ENCODE measurements around the gene SOD3.

The SOD3 gene

DNA sequence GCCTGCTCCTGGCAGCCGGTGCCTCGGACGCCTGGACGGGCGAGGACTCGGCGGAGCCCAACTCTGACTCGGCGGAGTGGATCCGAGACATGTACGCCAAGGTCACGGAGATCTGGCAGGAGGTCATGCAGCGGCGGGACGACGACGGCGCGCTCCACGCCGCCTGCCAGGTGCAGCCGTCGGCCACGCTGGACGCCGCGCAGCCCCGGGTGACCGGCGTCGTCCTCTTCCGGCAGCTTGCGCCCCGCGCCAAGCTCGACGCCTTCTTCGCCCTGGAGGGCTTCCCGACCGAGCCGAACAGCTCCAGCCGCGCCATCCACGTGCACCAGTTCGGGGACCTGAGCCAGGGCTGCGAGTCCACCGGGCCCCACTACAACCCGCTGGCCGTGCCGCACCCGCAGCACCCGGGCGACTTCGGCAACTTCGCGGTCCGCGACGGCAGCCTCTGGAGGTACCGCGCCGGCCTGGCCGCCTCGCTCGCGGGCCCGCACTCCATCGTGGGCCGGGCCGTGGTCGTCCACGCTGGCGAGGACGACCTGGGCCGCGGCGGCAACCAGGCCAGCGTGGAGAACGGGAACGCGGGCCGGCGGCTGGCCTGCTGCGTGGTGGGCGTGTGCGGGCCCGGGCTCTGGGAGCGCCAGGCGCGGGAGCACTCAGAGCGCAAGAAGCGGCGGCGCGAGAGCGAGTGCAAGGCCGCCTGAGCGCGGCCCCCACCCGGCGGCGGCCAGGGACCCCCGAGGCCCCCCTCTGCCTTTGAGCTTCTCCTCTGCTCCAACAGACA, 4.4 kb downstream of the SOD3 start:
- Histone ChIP-seq H2AFZ (ENCODE audit: insufficient read depth, low read length, poor library complexity) (peak overlapping the region; percentile 18), H3K9me3 (ENCODE audit: insufficient read depth, low read depth, low read length) (peaks cover 9% of the 10 kb centered on the region), H3K9ac (ENCODE audit: low read length) (no peak overlapping the region), H3K27me3 (ENCODE audit: insufficient read depth, low read length) (peaks cover 32% of the 10 kb centered on the region), H4K91ac (ENCODE audit: low read depth, low read length) (no peak overlapping the region), H4K12ac (ENCODE audit: low read depth, low read length) (no peak overlapping the region), H3K27ac (ENCODE audit: low read depth, low read length) (no peak overlapping the region), H3K79me2 (ENCODE audit: control insufficient read depth, insufficient read depth, low read length, poor library complexity) (no peaks in the 10 kb centered on the region), H2AK5ac (ENCODE audit: low read length) (no peak overlapping the region), H3K4me2 (ENCODE audit: low read length) (peak overlapping the region; percentile 71), H4K8ac (ENCODE audit: low read depth, low read length) (no peak overlapping the region), H3K36me3 (ENCODE audit: control insufficient read depth in 1 of 2, insufficient read depth in 2 of 2, low read length in 2 of 2) (no peaks in the 10 kb centered on the region), H3K4ac (ENCODE audit: low read depth, low read length) (no peak overlapping the region), H2BK12ac (ENCODE audit: low read length) (no peak overlapping the region), H2BK5ac (ENCODE audit: low read depth, low read length, poor library complexity) (no peak overlapping the region), H2BK120ac (ENCODE audit: insufficient read depth, low read length, poor library complexity) (no peak overlapping the region), H3K4me1 (ENCODE audit: control insufficient read depth in 1 of 2, insufficient read depth in 2 of 2, low read length in 2 of 2) (peaks cover 8 to 18% of the 10 kb centered on the region in 2 experiments), H3K14ac (ENCODE audit: low read length) (no peak overlapping the region), H3K4me3 (ENCODE audit: low read depth, low read length) (peak overlapping the region; percentile 40), H3K18ac (ENCODE audit: low read length) (no peak overlapping the region), H3K23ac (ENCODE audit: low read length) (no peak overlapping the region), H3K79me1 (ENCODE audit: low read length) (no peaks in the 10 kb centered on the region)
- no peak for DNase-seq
- WGBS (ENCODE audit: extremely low coverage, insufficient coverage, insufficient read length), result no CpG with 5 or more reads among the region's 103 CpGs

- WGBS (ENCODE audit: extremely low coverage, insufficient coverage, insufficient read length), result no CpG with 5 or more reads among the region's 25 CpGs
- H3K4ac ChIP-seq (ENCODE audit: low read depth, low read length), result no peak overlapping the region
- H3K9me3 ChIP-seq (ENCODE audit: insufficient read depth, low read depth, low read length), result peaks cover 9% of the 10 kb centered on the region
- no peak overlapping the region for H3K23ac ChIP-seq (ENCODE audit: low read length)
- no peak overlapping the region for H3K4me3 ChIP-seq (ENCODE audit: low read depth, low read length)
- peaks cover 32% of the 10 kb centered on the region for H3K27me3 ChIP-seq (ENCODE audit: insufficient read depth, low read length)
- no peak overlapping the region for H3K18ac ChIP-seq (ENCODE audit: low read length)
- H3K4me1 ChIP-seq (ENCODE audit: control insufficient read depth in 1 of 2, insufficient read depth in 2 of 2, low read length in 2 of 2), result peaks cover 3 to 13% of the 10 kb centered on the region in 2 experiments
- H2BK5ac ChIP-seq (ENCODE audit: low read depth, low read length, poor library complexity), result no peak overlapping the region
- no peaks in the 10 kb centered on the region for H3K36me3 ChIP-seq (ENCODE audit: control insufficient read depth in 1 of 2, insufficient read depth in 2 of 2, low read length in 2 of 2)
- no peak overlapping the region for H4K8ac ChIP-seq (ENCODE audit: low read depth, low read length)
- H3K79me2 ChIP-seq (ENCODE audit: control insufficient read depth, insufficient read depth, low read length, poor library complexity), result no peaks in the 10 kb centered on the region
- no peak overlapping the region for H3K9ac ChIP-seq (ENCODE audit: low read length)
- H4K12ac ChIP-seq (ENCODE audit: low read depth, low read length), result no peak overlapping the region
- no peak overlapping the region for H2BK120ac ChIP-seq (ENCODE audit: insufficient read depth, low read length, poor library complexity)
- H3K79me1 ChIP-seq (ENCODE audit: low read length), result no peaks in the 10 kb centered on the region
- peak overlapping the region; percentile 71 for H3K4me2 ChIP-seq (ENCODE audit: low read length)
- no peak overlapping the region for H2AK5ac ChIP-seq (ENCODE audit: low read length)
- no peak overlapping the region for H3K14ac ChIP-seq (ENCODE audit: low read length)
- no peak for DNase-seq
- H2BK12ac ChIP-seq (ENCODE audit: low read length), result no peak overlapping the region
- H4K91ac ChIP-seq (ENCODE audit: low read depth, low read length), result no peak overlapping the region
- no peak overlapping the region for H3K27ac ChIP-seq (ENCODE audit: low read depth, low read length)
- H2AFZ ChIP-seq (ENCODE audit: insufficient read depth, low read length, poor library complexity), result no peak overlapping the region
Measured at GRCh38 chr4:24800325-24800895, 5.0 kb downstream of the SOD3 start.

DNA sequence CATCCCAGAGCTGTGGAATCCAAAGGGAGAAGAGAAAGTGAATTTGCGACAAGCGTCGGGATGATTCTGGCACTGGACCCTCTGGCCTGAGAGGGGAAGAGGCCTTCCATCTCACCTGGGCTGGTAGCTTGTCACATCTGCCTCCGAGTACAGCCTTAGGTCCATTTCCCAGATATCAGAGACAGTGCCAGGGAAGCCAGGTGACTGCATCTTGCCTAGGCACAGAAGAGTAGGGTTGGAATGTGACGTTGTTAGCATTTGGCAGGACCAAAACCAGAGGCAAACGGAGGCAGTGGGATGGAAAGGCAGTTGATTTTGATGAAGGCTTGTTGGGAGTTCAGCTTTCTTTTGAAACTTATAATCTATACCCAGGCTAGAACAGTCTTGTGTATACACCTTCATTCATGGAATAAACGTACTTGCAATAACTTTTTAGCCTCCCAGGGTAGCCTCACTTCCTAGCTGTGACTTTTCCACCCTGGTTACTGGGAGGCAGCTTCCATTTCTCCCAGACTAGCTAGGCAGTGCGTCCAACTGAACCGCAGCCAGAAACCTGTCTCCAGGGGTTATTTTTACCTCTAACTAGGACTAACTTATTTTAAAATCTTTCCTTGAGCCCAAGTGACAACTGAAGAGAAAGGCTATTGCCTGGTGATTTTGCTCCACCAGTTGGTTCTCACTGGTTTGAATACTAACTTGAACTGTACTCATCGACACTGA, 5.9 kb downstream of the SOD3 start:
- Histone ChIP-seq H3K14ac (ENCODE audit: low read length) (no peak overlapping the region), H2BK12ac (ENCODE audit: low read length) (no peak overlapping the region), H3K18ac (ENCODE audit: low read length) (no peak overlapping the region), H3K27me3 (ENCODE audit: insufficient read depth, low read length) (peaks cover 32% of the 10 kb centered on the region), H3K4ac (ENCODE audit: low read depth, low read length) (no peak overlapping the region), H3K36me3 (ENCODE audit: control insufficient read depth in 1 of 2, insufficient read depth in 2 of 2, low read length in 2 of 2) (no peaks in the 10 kb centered on the region), H3K9ac (ENCODE audit: low read length) (no peak overlapping the region), H4K8ac (ENCODE audit: low read depth, low read length) (no peak overlapping the region), H3K4me3 (ENCODE audit: low read depth, low read length) (no peak overlapping the region), H2AFZ (ENCODE audit: insufficient read depth, low read length, poor library complexity) (no peak overlapping the region), H3K27ac (ENCODE audit: low read depth, low read length) (no peak overlapping the region), H3K23ac (ENCODE audit: low read length) (no peak overlapping the region), H3K79me1 (ENCODE audit: low read length) (no peaks in the 10 kb centered on the region), H2AK5ac (ENCODE audit: low read length) (no peak overlapping the region), H2BK5ac (ENCODE audit: low read depth, low read length, poor library complexity) (no peak overlapping the region), H2BK120ac (ENCODE audit: insufficient read depth, low read length, poor library complexity) (no peak overlapping the region), H3K79me2 (ENCODE audit: control insufficient read depth, insufficient read depth, low read length, poor library complexity) (no peaks in the 10 kb centered on the region), H4K12ac (ENCODE audit: low read depth, low read length) (no peak overlapping the region), H3K4me2 (ENCODE audit: low read length) (no peak overlapping the region), H3K9me3 (ENCODE audit: insufficient read depth, low read depth, low read length) (peaks cover 9% of the 10 kb centered on the region), H3K4me1 (ENCODE audit: control insufficient read depth in 1 of 2, insufficient read depth in 2 of 2, low read length in 2 of 2) (peaks cover 3 to 9% of the 10 kb centered on the region in 2 experiments), H4K91ac (ENCODE audit: low read depth, low read length) (no peak overlapping the region)
- no peak for DNase-seq
- no CpG with 5 or more reads among the region's 10 CpGs for WGBS (ENCODE audit: extremely low coverage, insufficient coverage, insufficient read length)

DNA sequence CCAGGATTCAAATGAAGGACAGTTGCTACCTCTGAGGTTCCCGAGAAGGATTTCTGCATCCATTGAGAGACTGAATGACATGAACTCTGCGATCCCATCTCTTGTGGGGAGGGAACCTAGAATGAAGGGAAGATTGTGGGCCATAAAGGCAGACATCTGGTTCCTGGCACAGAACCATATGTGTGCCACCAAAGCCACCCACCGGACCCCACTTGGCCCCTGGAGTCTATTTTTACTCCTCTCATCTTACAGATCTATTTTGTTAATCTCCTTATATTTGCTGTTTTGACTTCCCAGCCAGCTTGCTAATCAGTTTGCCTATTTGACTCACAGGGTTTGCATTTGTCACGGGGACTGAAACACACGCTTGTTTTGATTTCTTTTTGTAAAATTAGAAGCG, 7.3 kb downstream of the SOD3 start:
- Histone ChIP-seq H3K4me3 (ENCODE audit: low read depth, low read length) (no peak overlapping the region), H2AK5ac (ENCODE audit: low read length) (no peak overlapping the region), H2BK12ac (ENCODE audit: low read length) (no peak overlapping the region), H4K91ac (ENCODE audit: low read depth, low read length) (no peak overlapping the region), H3K27me3 (ENCODE audit: insufficient read depth, low read length) (peaks cover 32% of the 10 kb centered on the region), H3K4me2 (ENCODE audit: low read length) (no peak overlapping the region), H3K14ac (ENCODE audit: low read length) (no peak overlapping the region), H3K9me3 (ENCODE audit: insufficient read depth, low read depth, low read length) (peaks cover 9% of the 10 kb centered on the region), H3K27ac (ENCODE audit: low read depth, low read length) (no peak overlapping the region), H3K18ac (ENCODE audit: low read length) (no peak overlapping the region), H2BK120ac (ENCODE audit: insufficient read depth, low read length, poor library complexity) (no peak overlapping the region), H3K9ac (ENCODE audit: low read length) (no peak overlapping the region), H3K79me1 (ENCODE audit: low read length) (no peaks in the 10 kb centered on the region), H4K12ac (ENCODE audit: low read depth, low read length) (no peak overlapping the region), H2AFZ (ENCODE audit: insufficient read depth, low read length, poor library complexity) (no peak overlapping the region), H3K36me3 (ENCODE audit: control insufficient read depth in 1 of 2, insufficient read depth in 2 of 2, low read length in 2 of 2) (no peaks in the 10 kb centered on the region), H3K23ac (ENCODE audit: low read length) (no peak overlapping the region), H2BK5ac (ENCODE audit: low read depth, low read length, poor library complexity) (no peak overlapping the region), H3K79me2 (ENCODE audit: control insufficient read depth, insufficient read depth, low read length, poor library complexity) (no peaks in the 10 kb centered on the region), H4K8ac (ENCODE audit: low read depth, low read length) (no peak overlapping the region), H3K4me1 (ENCODE audit: control insufficient read depth in 1 of 2, insufficient read depth in 2 of 2, low read length in 2 of 2) (peaks cover 3 to 9% of the 10 kb centered on the region in 2 experiments), H3K4ac (ENCODE audit: low read depth, low read length) (no peak overlapping the region)
- WGBS (ENCODE audit: extremely low coverage, insufficient coverage, insufficient read length), result no CpG with 5 or more reads among the region's 6 CpGs
- no peak for DNase-seq

All from trophoblast cell (in vitro differentiated cells and primary cell).